GM21529 (cell line): ENCODE measurements around the gene PSMD12.
A peak's percentile ranks its signal among the peaks of the same experiment; 100 is the strongest.
"Not testable (repeated sequence)": the region's sequence is repeated elsewhere in the genome, so short reads cannot be mapped to it uniquely, and the experiment has no call there.

Experiments used
- ATAC-seq: cut with Tn5 transposase; IDR thresholded peaks from one replicate; pipeline ENCODE4 v1.9.1; 2021; ENCODE audit not compliant: unreplicated experiment

PSMD12 gene

DNA sequence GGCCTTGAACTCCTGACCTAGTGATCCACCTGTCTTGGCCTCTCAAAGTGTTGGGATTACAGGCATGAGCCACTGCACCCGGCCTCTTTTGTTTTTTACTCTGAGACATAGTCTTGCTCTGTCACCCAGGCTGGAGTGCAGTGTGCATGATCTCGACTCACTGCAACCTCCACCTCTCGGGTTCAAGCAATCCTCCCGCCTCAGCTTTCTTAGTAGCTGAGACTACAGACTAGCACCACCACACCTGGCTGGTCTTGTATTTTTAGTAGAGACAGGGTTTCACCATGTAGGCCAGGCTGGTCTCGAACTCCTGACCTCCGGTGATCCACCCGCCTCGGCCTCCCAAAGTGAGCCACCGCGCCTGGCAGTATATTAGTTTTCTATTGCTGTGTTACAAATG lies 22.2 kb upstream of the PSMD12 start:
- ATAC-seq, result not testable (repeated sequence)

DNA sequence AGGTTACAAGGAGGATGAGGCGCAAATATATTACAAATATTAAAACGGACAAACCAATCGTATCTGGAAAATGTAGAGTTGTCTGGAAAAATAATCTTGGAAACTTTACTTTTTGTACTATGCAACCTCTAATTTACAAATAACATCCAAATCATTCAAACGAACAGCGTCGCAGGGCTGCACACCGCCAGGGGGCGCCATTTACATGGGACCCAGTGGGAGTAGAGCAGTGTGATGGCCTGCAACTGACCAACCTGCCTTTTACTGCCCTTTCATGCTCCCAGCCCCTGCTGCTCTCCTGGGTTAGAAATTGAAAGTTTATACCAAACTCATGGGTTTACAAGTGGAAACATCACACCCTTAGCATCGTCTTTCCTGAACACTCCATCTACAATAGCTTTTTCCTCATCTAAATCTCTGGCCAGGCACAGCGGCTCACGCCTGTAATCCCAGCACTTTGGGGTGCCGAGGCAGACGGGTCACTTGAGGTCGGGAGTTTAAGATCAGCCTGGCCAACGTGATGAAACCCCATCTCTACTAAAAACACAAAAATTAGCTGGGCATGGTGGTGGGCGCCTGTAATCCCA lies 20.7 kb upstream of the PSMD12 start:
- no peak for ATAC-seq

DNA sequence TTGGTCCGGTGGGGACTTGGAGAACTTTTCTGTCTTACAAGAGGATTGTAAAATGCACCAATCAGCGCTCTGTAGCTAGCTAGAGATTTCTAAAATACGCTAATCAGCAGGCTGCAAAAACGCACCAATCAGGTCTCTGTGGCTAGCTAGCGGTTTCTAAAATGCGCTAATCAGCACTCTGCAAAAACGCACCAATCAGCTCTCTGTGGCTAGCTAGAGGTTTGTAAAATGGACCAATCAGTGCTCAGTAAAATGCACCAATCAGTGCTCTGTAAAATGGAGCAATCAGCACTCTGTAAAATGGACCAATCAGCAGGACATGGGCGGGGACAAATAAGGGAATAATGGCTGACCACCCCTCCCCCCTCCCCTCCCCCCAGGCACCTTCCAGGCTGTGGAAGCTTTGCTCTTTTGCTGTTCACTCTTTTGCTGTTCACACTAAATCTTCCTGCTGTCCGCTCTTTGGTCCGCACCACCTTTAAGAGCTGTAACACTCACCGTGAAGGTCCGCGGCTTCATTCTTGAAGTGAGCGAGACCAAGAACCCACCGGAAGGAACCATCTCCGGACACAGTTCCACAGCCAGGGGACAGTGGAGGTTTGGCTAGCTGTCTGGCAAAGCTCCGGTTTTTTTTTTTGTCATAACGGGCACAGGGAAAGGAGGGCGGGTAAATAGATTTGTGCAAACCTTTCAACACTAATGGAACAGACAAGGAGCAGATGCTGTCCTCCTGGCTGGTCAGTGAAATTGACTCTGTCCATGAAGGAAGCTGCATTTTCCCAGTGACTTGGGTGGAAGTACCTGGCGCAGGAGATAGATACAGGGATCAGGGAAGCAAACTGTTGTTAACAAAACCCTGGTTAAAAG lies 19.0 kb upstream of the PSMD12 start:
- no peak for ATAC-seq

DNA sequence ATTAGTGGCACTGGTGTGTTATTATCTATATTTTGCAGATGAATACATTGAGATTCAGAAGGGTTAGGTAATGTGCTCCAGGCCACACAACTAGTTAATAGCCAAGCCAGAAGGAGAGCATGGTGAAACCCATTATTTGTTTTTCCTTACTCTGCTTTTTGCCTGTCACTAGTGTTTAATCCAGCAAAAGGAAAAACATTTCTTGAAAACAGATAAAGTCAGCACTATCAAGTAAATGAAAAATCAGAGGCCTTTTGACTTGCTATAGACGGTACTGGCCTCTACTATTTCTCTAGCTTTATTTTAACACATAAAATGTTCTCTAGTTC lies 15.5 kb upstream of the PSMD12 start:
- no peak for ATAC-seq

DNA sequence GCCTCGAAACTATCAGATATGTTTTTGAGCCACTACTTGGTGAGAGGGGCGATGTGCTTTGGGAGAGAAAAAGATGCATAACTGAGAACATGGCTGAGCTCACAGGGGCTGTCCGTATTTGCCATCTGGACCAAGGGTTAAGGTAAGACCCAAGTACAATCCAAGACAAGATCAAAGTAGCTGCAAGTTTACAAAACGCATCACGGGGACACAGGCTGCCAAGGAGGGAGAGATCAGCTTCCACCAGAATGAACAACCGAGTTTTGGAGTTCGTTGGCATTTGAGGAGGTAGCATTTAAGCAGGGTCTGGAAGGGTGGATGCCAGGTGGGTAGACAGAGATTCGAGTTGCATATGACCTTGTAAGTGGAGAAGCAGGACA lies 12.9 kb upstream of the PSMD12 start:
- ATAC-seq, result no peak

DNA sequence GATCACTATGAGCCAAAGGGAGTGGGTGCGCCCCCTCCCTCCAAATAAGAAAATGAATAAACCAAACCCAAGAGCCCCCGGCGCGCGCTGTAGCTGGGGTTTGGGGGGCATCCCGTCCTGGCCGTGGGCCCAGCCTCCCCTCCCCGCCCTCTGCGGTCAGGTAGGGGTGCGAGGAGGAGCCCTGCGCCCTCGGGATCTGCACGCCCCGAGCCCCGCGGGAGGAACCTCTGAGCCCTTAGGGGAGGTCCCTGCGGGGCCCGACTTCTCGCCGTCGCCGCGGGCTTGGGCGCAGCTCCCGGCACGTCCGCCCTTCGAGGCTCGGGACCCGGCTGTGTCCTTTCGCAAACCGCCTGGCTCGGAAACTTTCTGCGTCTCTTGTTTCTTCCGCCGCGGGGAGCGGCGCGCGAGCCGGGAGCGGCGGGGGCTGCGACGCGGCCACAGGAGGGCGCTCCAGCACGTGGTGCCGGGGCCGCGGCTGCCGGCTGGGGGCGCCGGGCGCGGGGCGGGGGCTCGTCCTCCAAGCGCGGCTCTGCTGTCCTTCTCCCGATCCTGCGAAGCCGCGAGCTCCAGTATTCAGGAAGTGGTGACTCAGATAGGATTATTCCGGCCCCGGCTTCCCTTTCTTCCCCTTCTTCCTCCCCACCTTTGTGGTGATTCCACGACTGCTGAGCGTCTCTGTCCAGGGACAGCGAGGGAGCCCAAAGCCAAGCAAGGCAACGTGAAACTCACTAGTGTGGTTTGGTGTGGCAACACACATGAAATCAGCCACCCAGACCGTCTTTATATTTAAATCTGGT lies 12.3 kb upstream of the PSMD12 start:
- ATAC-seq, result peak; percentile 35

DNA sequence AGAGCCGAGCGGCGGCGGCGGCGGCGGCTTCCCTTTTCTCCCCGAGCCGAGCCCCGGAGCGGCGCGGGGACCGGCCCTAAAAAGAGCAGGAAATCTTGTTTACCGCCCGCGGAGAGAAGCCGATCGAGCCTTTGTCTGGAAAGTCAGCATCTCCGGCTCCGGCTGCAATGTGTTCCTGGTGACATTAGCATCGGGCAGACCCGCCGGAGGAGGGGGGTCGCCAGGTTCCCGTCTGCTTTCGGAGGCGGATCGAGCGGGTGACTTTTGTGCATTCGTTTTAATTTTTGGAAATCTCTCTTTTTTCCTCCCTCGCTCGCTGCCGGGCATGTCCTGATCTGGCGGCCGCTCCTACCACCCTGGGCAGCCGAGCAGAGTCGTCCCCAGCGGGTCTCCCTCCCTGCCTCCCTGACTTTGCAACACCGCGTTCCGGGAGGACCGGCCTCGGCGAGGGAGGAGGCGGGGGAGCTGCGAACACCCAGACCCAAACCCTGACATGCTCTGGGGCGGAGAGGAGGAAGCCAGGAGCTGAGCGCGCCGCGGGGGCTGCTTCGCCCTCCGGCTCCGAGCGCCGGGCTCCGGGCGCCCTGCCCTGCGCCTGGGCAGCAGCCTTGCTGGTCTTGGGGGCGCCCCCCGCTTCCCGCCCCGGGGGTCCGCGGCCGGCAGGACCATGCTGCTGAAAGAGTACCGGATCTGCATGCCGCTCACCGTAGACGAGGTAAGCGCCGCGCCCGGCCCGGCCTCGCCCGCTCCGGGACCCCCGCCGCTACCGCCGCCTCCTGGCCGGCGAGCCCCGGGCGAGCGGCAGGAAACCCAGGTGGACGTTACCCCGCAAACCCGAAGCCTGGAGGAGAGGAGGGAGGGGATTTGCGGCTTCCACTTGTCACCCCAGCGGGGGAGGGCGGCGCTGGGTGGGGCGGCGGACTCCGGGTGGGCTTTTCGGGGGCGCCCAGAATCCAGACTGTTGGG lies 11.4 kb upstream of the PSMD12 start:
- peak; percentile 11 for ATAC-seq

DNA sequence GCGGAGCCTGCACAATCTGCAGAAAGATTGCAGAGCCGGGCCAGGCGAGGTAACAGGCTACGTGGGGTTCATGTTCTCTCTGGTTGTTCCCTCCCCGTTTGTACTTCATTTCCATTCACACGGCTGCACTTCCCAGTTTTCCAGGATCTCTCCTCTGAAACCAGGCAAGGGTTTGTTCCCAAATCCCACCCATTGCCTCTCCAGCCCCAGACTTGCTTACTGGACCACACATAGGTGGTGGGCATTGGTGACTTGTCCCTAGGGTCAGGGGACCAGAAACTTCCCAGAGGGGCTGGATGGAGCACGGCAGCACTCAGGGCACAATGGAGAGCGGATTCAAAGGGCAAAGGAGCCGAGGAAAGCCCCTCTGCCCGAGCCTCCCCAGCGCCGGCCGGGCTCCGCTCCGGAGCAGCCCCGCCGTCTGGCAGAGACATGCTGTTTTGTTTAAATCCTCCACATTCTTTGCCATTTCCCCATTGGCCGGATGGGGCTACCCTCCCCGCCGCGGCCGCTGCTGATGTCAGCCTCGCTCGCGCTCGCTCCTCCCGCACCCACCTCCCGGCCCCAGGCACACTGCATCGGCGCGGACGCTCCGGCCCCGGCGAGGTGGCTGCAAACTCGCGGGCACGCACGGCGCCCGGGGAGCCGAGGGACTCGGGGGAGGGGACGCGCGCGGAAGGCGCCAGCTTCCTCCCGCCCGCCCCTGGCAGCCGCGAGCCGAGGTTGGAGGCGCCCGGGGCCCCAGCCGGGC lies 10.5 kb upstream of the PSMD12 start, which contains the start of gene PITPNC1:
PITPNC1 (plus strand) TSS at position 545 of the 751 bp plus-strand sequence.
- peak; percentile 63 for ATAC-seq

DNA sequence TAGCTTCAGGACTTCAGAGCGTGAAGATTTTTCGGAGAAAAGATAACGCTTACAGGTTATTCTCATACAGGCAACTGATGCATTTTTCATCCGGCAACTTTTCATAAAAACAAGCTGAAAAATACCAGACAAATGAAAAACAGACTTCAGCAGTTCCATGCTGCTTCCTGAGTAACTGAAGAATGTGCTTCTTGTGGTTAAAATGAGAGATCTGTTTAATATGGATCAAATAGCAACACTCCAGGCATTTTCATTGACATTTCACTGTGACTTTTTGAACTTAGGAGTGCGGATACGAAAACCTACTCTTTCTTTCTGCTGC lies 10.0 kb upstream of the PSMD12 start:
- no peak for ATAC-seq

DNA sequence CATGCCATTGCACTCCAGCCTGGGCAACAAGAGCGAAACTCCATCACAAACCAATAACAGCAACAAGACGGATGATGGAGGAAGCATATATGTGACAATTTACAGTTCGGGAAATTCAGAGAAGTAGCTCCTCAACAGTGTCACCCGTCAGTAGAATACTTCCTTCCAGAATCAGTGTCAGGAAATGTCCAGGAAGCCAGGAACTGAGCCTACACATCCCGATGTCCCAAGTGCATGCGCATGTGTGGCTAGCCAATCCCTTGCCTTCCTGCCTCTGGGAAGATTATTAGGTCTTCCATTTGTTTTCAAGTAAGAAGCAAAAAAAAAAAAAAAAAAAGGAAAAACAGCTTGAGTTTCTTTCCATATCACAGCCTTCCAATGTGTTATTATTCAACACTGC lies 9.3 kb upstream of the PSMD12 start:
- ATAC-seq, result no peak

DNA sequence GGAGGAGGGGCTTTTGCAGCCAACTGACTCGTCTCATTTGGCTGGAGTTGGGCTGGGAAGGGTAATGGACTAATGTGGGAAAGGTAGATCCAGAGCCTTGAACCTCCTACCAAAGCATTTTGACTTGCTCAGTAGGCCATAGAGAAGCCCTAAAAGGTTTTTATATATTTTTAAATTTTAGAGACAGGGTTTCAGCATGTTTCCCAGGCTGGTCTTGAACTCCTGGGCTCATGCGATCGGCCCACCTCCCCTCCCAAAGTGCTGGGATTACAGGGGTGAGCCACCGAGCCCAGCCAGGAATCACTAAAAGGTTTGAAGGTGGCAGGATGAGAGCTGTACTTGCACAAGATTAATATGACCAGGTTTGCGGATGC lies 8.7 kb upstream of the PSMD12 start:
- ATAC-seq, result no peak

DNA sequence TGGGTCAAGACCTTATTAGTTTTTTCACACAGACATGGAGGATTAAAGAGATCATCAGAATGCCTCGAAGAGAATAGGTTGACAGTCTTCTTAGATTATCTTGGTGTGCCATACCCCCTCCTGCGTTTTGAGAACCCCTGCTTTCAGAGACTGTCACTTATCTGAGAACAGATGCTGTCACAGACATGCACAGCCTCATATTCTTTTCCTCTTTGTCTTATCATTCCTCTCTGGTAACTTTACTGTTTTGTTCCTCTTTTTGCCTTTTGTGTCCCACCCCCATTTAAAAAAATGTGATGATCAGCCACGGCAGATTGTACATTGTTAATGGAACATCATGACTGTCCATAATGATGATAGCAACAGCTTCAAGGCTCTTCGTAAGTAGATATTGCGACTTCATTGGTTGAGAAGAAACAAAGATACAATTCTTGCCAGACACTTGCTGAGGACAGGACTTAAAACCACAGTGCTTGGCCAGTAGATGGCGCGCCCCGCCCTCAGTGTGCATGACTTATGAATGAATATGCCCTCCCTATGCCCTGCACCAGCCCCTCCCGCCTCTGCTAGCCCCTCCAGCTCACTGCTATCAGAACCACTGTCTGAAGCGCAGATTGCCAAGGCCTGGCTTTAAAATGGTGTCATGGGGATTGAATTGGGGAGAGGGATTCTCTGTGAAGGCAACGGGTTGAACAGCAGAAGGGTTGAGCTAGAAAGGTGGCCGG lies 8.1 kb upstream of the PSMD12 start:
- peak; percentile 42 for ATAC-seq

DNA sequence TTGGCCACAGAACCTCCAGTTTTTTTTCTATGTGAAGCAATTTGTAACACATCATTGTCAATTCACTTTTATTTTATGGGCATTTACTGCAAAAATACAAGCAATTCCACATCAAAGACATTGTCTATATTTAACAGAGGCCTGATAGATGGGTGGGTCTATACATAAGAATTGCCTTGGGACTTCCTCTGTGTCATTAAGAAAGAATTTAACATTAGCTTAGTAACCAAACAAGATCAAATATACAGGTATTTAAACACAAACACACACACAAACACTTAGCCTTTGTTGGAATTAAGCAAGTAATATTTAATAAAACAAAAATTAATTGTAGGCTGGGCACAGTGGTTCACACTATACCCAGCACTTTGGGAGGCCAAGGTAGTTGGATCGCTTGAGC lies 6.4 kb upstream of the PSMD12 start:
- ATAC-seq, result no peak

DNA sequence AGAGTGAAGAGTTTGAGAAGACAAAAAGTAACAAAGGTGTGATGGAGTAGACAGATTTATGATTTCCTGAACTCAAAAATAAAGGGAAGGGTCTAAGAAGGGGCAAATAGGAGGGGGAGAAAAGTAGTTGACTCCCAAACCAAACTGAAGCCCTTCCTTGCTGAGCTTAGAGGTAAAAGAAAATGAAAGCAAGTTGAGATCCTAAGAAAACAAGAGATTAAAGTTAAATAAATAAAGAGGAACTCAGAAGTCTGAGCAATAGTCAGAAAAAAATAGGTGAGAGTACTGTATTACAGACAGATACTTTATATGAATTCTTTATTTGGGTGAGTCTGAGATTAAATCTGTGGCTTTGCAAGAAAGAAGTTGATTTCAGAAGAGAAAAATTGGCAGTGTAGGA lies 3.3 kb upstream of the PSMD12 start:
- ATAC-seq, result no peak

DNA sequence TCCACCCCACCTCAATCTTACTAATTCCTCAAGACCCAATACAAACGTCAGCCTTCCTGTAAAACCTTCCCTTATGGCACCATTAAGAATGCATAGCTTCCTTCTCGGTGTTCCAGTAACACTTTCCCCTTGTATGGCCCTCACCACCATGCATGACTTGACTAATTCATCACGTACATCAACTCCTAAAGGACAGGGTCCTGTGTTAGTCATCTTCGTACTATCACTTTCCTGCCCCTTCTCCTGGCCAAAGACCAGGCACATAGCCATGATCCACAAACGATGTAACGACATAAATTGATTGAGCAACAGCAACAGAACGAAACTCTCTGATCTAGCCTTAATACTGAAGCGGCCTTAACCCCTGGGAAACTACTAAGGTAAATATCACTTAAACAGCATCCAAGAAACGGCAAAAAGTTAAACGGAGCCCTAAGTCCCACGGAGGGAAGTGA lies 612 bp downstream of the PSMD12 start:
- ATAC-seq, result no peak

DNA sequence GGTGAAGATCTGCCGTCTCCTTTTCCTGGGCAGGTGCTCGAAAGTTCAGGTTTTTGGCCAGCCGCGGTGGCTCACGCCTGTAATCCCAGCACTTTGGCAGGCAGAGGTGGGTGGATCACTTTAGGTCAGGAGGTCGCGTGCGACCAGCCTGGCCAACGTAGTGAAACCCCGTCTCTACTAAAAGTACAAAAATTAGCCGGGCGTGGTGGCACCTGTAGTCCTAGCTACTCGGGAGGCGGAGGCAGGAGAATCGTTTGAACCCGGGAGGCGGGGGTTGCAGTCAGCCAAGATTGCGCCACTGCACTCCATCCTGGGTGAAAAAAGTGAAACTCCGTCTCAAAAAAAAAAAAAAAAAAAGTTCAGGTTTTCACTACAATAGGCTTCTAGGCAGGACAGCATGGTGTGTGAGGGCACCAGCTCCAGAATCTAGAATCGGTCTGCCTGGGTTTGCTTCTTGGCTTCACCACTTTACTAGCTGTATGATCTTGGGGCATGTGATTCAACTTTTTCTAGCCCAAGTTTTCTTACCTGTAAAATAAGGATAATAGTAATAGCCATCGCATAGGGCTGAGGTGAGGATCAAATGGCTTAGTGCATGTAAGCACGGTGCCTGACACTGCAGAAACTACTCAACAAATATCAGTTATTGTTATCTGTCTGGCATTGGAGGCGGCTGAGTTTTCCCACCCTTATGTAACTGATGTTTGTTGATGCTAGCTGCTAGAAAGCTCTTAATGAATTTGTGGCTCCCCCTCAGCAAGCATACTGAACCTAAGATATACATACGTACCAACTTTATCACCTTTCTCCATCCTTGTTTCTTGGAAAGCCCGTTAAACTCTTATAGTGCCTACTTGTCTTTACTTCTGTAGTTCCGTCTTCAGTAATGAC lies 1.3 kb downstream of the PSMD12 start:
- ATAC-seq, result no peak

DNA sequence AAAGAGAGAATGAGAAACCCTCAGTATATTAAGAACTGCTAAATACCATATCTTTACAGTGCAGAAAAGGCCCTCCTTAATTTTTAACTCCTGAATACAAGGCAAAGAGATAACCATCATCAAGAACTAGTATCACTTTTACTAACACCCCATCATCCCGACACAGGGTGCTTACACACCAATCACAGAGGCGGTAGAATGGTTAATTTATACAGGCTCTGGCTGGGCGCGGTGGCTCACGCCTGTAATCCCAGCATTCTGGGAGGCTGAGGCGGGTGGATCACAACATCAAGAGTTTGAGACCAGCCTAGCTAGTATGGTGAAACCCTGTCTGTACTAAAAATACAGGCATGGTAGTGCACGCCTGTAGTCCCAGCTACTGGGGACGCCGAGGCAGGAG lies 4.2 kb downstream of the PSMD12 start:
- ATAC-seq, result no peak

DNA sequence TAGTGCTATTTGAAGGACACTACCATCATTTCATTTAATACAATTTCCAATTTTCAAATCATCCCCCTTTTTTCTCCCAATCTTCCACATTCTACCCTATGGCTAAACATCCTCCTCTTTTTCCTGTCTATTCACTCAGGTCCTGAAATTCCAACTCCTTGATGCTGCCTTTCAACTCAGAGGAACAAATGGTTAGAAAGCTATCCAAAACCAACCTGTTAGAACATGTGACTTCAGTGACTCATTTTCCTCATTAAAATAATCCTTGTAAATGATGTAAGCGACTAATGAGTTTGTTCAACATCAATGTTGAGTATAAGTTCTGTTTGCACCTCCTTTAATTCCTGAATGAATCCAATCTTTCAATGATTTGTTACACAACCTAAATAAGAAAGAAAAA lies 5.5 kb downstream of the PSMD12 start:
- ATAC-seq, result no peak
